Lung (tissue), 12 donors: ENCODE results near the gene SLC7A11. TPM values are rescaled to one million over a fixed set of nuclear protein-coding genes. Genes with fewer than 3 reads are reported as not detected.
A peak's percentile ranks its signal among the peaks of the same experiment; 100 is the strongest.

Source experiments
- ATAC-seq: fragments of 200-7000 bp; cut with Tn5 transposase; one replicate; pipeline ENCODE4 v1.9.1; 2020; ENCODE audit warnings: moderate number of reproducible peaks; ENCODE audit not compliant: insufficient read depth, low FRiP score
- DNase-seq, 3 donors: peaks; one replicate each; pipeline ENCODE4 v3.0.0-alpha.2; 2013 to 2017
- H3K27ac ChIP-seq, 2 donors: one replicate each; pipeline ENCODE4 v1.5.1; 2013; ENCODE audit warnings: mild to moderate bottlenecking in 2 of 2, moderate library complexity in 2 of 2, control low read depth in 1 of 2, inconsistent platforms in 1 of 2, low read depth in 1 of 2, low read length in 1 of 2
- H3K27me3 ChIP-seq, 3 donors: one replicate each; pipeline ENCODE4 v1.5.1; 2013; ENCODE audit warnings: low read length in 2 of 3; ENCODE audit not compliant: control insufficient read depth in 3 of 3, insufficient read depth in 3 of 3
- H3K36me3 ChIP-seq, 4 donors: one replicate each; pipeline ENCODE4 v1.5.1; 2013; ENCODE audit warnings: low read length in 4 of 4, mild to moderate bottlenecking in 1 of 4, moderate library complexity in 1 of 4; ENCODE audit not compliant: control insufficient read depth in 4 of 4, insufficient read depth in 4 of 4
- H3K4me1 ChIP-seq, 5 donors: one replicate each; pipeline ENCODE4 v1.5.1; 2013; ENCODE audit warnings: low read length in 5 of 5, mild to moderate bottlenecking in 2 of 5, moderate library complexity in 1 of 5; ENCODE audit not compliant: control insufficient read depth in 5 of 5, insufficient read depth in 5 of 5
- H3K4me3 ChIP-seq: one replicate; pipeline ENCODE4 v1.5.1; 2013; ENCODE audit warnings: mild to moderate bottlenecking, control low read depth, moderate library complexity
- H3K9ac ChIP-seq, 2 donors: one replicate each; pipeline ENCODE4 v1.5.1; 2013; ENCODE audit warnings: low read length in 2 of 2, control low read depth in 1 of 2; ENCODE audit not compliant: insufficient read depth in 1 of 2
- H3K9me3 ChIP-seq, 4 donors: one replicate each; pipeline ENCODE4 v1.5.1; 2013; ENCODE audit warnings: low read length in 3 of 4, mild to moderate bottlenecking in 1 of 4, moderate library complexity in 1 of 4; ENCODE audit not compliant: control insufficient read depth in 4 of 4, insufficient read depth in 3 of 4
- WGBS, 2 donors: extraction: QIAGEN DNeasy Blood & Tissue Kit; methylation state at CpG; one replicate each; pipeline ENCODE4 v1.1.7; 2013; 5-methylcytosine and 5-hydroxymethylcytosine counted together
- polyA plus RNA-seq, 2 donors: library from polyadenylated mRNA; stranded (reverse); fragments of 200-250 nt; gene quantifications; one replicate each; pipeline ENCODE4 v1.2.1, GENCODE V29; 2013
- total RNA-seq, 2 donors: library from RNA; depleted of rRNA in 1 of 2; stranded (reverse); fragments of >200 nt in 1 of 2; gene quantifications; one replicate each; pipeline ENCODE4 v1.2.1, GENCODE V29; 2014 to 2021
- TF ChIP-seq, protein P1 (sequence below): IDR thresholded peaks from 2 replicates; pipeline ENCODE4 v1.5.1; 2012; ENCODE audit warnings: mild to moderate bottlenecking; ENCODE audit errors: control extremely low read depth, extremely low read depth
- donor health status: control.
- donor health status: control.
- donor health status: Bipolar disorder and iron deficiency.
- donor health status: healthy.
- donor health status: DM: yes; HTN: yes; CAD: no.

SLC7A11 gene
- total and polyA plus RNA-seq, 4 donors = 2.0 to 6.7 (median 2.9) TPM

DNA sequence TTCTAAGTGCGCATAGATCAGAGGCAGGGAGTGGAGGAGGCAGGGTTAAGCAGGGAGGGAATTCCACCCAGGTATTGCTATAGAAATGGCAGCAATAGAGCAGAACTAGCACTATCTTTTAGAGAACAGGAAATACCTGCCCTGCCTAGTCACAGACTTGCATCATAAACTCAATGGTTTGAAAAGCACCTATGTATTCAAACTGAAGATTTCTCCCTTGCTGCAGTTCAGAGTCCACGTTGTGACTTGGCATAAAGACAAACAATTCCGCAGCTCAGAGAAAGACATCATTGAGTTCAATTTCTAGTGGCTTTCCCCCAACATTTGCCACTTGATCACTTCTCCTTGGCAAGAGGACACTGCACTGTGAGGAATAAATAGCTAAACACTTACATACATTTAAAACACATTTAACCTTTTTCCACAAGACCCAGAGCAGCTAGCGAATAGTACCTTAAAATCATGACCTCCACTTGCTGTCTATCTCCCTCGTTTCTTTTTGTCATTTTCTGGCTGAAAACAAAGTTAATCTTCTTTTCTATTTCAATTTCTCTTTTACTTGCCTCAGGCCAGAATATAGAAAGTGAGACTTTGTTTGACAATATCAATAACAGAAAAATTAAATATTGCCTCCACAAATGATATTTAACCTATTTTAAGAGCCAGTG lies 42.4 kb downstream of the SLC7A11 start:
- DNase-seq = peak; percentile 24 to 79 (median 58)
- H3K27me3 ChIP-seq = no peaks in the 10 kb centered on the region
- peaks cover 0 to 4% (median 0%) of the 10 kb centered on the region in 5 donors for H3K4me1 ChIP-seq
- H3K9me3 ChIP-seq = no peaks in the 10 kb centered on the region
- WGBS, 2 donors = 45 to 69% methylated on average over 5 of the region's 5 CpGs
- H3K9ac ChIP-seq = no peak overlapping the region
- no peak overlapping the region for H3K4me3 ChIP-seq
- TF ChIP-seq, protein P1, sequence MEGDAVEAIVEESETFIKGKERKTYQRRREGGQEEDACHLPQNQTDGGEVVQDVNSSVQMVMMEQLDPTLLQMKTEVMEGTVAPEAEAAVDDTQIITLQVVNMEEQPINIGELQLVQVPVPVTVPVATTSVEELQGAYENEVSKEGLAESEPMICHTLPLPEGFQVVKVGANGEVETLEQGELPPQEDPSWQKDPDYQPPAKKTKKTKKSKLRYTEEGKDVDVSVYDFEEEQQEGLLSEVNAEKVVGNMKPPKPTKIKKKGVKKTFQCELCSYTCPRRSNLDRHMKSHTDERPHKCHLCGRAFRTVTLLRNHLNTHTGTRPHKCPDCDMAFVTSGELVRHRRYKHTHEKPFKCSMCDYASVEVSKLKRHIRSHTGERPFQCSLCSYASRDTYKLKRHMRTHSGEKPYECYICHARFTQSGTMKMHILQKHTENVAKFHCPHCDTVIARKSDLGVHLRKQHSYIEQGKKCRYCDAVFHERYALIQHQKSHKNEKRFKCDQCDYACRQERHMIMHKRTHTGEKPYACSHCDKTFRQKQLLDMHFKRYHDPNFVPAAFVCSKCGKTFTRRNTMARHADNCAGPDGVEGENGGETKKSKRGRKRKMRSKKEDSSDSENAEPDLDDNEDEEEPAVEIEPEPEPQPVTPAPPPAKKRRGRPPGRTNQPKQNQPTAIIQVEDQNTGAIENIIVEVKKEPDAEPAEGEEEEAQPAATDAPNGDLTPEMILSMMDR = no peak
- H3K36me3 ChIP-seq = no peaks in the 10 kb centered on the region
- no peak overlapping the region for H3K27ac ChIP-seq
- peak; percentile 80 for ATAC-seq

DNA sequence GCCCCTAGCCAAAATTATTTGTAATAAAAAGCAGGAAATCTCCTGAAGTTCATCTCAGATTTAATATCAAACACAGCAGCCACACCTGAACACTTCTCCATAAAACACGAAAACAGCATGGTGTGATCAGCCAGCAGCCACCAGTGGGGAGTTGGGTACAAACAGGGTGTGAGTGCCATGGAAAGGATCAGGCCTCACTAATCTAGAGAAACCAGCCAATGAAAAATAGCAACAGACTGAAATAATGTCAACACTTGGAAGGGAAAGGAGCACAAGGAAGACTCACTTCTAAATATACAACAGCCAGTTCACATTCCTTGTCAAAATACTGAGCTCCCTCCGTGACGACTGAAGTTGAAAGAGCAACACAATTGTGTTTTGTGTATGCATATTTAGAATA lies 46.0 kb downstream of the SLC7A11 start:
- TF ChIP-seq, protein P1 = no peak
- Histone ChIP-seq H3K4me3 (no peak overlapping the region), H3K27ac (no peak overlapping the region), H3K27me3 (no peaks in the 10 kb centered on the region), H3K9me3 (no peaks in the 10 kb centered on the region), H3K36me3 (no peaks in the 10 kb centered on the region), H3K9ac (no peak overlapping the region), H3K4me1 (peaks cover 0 to 4% (median 0%) of the 10 kb centered on the region in 5 donors)
- DNase-seq (no peak), ATAC-seq (no peak)
- WGBS, 2 donors = 70 to 87% methylated on average over 3 of the region's 3 CpGs

DNA sequence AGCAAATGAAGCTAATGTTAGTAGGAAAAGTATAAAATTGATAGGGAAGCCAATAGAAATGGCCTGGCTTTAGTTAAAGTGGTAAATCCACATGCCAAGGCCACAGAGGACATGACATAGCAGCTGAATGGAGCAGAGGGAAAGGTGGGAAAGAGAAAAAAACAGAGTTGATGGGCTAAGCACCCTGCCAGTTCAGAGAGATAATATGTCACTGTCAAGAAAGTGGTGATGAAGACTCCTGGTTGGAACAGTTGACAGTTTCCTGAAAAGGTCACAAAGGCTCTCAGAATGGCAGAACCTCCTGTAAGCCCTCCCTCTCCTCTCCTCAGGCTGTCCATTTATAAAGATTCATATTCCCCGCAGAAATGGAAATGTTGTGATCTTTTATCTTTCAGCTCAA lies 48.2 kb downstream of the SLC7A11 start:
- no peak for DNase-seq
- H3K4me1 ChIP-seq = peaks cover 0 to 2% (median 0%) of the 10 kb centered on the region in 5 donors
- 95 to 100% methylated on average over 1 of the region's 1 CpG for WGBS, 2 donors
- no peaks in the 10 kb centered on the region for H3K27me3 ChIP-seq
- no peak overlapping the region for H3K9ac ChIP-seq
- H3K27ac ChIP-seq = no peak overlapping the region
- no peak for ATAC-seq
- no peak overlapping the region for H3K4me3 ChIP-seq
- no peaks in the 10 kb centered on the region for H3K9me3 ChIP-seq
- no peaks in the 10 kb centered on the region for H3K36me3 ChIP-seq
- TF ChIP-seq, protein P1 = no peak

DNA sequence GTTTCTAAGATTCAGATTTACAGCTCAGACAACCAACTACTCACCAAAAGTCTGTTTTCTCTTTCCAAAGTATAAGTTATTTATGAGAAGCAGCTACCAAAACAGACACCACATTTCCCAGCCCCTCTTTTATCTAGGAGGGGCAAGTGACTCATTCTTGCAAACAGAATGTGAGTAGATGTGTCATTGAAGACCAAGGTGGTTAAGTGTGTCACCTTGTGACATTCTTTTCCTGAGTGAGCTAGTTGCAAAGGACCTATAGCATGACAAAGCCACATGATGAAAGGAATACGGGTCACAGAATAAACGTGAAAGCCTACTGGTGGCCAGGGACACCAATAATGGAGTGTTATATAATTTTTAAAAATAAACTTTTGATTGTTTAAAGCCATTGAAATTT lies 50.0 kb downstream of the SLC7A11 start:
- no peak overlapping the region for H3K4me3 ChIP-seq
- ATAC-seq (no peak), DNase-seq (no peak)
- H3K27ac ChIP-seq = no peak overlapping the region
- H3K36me3 ChIP-seq = no peaks in the 10 kb centered on the region
- H3K27me3 ChIP-seq = no peaks in the 10 kb centered on the region
- H3K9me3 ChIP-seq = no peaks in the 10 kb centered on the region
- TF ChIP-seq, protein P1 = no peak
- H3K4me1 ChIP-seq = peaks cover 0 to 3% (median 0%) of the 10 kb centered on the region in 5 donors
- 80 to 90% methylated on average over 2 of the region's 2 CpGs for WGBS, 2 donors
- H3K9ac ChIP-seq = no peak overlapping the region
